Measurements from ENCODE around the gene TOP2A.
"Not testable (repeated sequence)": the region's sequence is repeated elsewhere in the genome, so short reads cannot be mapped to it uniquely, and the experiment has no call there.

Gene TOP2A

DNA sequence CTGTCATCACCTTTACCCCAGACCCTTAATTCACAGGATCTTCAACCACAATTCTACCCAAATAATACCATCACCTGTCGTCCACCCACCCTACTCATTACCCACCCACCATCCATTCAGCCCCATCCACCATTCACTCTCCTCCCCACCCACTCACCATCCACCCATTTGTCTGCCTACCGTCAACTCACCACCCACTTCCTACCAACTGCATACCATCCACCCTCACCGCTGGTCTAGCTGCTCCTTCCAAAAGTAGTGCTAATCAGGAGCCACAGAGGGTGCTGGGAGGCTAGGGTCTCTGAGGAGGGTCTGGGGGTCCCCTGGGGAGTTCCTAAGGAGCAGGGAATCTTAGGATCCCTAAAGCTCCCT, 13.5 kb upstream of the TOP2A start:
- DNase-seq = no peak

DNA sequence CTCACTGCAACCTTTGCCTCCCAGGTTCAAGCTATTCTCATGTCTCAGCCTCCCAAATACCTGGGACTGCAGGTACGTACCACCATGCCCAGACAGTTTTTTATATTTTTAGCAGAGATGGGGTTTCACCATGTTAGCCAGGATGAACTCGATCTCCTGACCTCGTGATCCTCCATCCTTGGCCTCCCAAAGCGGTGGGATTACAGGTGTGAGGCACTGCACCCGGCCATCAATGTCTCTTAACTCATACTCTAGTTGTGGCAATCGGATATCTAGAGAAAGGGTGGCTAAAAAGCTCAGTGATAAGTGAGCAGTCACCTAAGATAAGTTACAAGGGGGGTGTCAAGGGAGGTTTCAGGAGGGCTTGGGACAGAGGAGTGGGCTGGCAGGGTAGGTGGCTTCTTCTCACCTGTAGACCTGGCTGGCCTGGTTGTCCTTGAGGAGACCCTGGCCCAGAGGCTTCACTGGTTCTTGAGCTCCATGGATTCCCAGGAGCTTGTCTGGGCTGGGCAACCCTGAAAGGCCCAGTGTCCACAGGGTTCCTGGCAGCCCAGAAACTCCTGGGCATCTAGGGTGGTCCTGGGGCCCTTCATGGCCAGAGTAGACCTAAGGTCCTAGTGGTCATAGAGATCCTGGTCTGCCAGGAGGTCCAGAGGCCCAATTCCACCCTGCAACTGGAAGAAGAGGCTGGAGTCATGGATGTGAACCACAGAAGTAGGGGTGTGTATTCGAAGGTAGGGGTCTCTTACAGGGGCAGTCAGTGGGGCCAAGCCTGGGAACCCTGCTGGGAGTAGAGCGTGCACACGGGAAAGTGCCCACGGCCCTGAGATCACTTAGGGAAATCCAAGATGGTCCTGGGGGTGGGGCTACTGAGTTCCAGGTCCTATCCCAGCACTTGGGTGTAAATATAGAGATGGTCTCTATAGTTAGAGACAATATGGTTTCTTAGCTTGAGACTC, 12.9 kb upstream of the TOP2A start:
- DNase-seq = no peak

DNA sequence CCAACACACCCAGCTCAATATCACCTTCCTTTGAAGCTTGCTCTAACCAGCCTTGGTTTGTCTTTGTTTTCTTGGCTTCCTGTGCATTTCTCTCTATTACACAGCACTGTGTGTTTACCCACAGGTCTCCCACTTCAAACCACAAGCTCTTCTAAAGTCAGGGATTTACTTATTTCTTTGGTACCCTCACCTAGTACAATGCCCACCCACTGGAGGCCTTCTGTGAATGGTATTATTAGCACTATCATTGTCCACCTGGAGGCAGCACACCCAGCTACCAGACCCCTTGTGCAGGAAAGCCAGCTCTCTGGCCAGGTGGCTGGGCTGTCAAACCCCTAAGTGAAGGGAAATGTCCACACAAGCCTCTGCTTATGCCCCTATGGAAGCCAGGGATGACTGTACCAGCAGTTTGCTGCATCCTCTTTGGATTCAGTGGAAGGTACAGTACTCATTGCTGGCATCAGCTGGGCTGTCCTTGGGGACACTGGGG, 9.4 kb upstream of the TOP2A start:
- no peak for DNase-seq

DNA sequence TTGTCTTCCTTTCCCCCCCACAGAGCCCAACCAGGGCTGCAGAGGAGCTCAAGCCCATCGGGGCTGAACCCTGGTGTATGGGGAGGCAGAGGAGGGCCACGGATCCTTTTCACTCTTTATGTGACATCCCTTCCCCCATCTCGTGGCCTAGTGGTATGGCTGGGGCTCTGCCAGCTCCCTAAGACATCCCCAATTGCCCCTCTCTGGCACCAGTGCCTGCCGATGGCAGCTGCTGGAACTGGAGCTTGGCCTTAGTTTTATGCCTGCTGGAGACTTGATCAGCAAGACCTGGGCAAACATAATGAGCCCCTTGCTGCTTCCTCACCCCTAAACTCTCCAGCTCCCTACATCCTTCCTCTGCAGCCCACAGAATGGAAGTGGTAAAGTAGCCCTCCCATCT, 8.0 kb upstream of the TOP2A start:
- no peak for DNase-seq

DNA sequence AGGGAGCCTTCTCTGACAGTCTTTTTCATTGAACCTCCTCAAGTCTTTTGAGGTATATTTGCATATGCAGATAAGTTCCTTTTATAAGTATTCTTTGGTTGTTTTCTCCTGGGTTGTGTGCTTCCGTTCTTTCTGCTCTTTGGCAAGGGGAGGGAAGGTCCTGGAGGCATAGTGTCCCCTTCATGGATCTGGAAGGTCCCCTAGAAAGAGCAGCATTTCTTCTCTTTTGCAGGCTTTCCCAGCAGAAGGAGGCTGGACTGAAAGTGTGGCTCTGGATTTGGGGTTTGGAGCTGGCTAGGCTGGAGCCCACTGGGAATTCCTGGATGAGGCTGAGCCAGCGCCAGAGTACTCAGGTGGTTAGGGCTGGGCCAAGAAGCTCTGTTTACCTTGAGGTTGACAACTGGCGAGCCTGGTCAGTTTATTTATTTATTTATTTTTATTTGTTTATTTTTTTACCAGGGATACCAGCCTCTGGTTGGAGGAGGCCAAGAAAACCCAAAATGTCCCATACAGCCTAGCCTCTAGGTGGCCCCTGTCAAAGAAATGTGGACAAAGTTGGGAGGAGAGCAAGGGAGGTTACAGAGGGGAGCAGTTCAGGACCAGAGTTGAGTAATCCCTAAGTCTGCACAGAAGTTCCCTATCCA, 5.4 kb upstream of the TOP2A start:
- peak in 1 of 2 experiments; percentile 29 for DNase-seq

DNA sequence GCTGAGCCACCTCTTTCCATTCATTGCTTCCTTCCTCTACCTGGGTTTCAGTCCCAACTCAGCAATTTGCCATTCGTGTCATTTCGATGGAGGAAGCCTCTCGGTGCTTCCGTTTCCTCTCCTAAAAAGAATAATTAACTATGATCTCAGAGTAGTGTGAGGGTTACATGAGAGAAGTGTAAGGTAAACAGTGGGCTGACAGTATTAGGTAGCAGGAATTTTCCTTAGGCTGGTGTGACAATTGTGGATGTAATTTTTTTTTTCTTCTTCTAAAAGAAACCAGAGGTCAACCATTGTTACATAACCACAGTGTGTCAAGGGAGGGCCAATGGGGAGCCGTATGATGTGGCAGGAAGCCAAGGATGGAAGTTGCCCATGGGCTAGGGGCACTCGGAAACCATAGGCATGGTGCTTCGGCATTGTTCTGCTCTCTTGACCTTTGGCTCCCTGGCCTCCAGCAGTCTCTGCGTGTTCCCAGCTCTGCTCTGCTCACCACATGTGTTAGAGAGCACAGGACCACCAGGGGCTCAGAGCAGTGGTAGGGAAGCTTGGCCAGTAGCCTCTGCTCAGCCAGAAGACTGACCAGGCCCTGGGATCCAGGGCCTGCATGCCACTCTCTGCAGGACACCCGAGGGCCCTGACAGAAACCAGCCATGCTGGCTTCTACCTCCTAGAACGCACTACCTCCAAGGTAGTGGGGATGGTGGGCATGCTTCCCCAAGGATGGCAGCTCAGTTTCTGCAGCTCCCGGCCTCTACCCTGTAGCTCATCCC, 2.0 kb upstream of the TOP2A start:
- DNase-seq = no peak

DNA sequence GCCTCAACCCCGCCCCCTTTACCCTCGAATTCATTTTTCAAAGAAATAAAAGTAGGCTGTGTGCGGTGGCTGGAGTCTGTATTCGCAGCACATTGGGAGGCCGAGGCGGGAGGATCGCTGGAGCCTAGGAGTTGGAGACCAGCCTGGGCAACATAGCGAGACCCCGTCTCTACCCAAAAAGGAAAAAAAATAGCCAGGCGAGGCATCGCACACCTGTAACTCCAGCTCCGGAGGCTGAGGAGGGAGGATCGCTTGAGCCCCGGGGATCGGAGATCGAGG, 671 bp upstream of the TOP2A start:
- no peak for DNase-seq

DNA sequence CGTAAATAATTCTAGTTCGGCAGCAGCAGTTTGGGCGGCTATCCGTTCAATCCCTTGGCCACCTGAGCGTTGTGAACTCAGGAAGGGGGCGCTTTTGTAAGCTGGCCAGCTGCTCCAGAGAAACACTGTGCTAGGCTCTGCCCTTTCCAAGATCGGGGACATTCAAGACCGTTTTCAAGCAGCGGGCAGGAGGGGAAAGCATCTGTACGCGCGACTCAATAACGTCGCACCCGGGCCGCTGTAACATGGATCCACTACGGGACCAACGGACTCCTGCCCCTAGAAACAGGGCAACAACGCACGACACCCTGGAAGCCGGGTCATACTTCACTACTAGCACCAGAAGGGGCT, 463 bp downstream of the TOP2A start:
- DNase-seq = peak in 1 of 2 experiments; percentile 40

DNA sequence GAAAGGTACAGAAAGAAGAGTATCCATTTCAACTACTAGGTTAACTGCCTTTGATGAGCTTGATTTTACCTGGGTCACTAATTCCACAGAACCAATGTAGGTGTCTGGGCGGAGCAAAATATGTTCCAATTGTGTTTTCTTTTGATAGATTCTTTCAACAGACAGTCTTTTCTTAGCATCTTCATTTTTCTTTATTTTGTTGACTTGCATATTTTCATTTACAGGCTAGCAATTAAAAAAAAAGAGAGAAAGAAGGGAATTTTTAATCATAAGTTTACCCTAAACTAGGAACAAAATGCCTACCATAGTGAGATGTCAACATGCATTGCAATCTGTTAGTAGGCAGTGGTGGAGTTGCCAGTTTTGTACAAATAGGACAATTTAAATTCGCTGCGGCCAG, 1.0 kb downstream of the TOP2A start:
- no peak for DNase-seq

DNA sequence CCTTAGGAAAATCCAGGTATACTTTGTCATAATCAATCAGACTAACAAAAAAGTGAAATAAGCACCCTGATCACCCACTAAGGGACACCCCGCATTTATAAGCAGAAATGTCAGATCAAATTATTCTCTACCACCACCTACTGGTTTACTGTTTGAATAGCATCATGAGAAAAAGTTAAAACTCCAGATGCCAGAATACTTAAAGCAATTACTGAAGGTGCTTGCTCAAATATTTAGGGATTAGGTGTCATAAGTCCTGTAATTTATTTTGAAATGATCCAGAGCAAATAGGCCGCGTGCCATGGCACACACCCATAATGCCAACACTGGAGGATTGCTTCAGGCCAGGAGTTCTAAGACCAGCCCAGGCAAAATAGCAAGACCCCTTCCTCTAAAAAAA, 2.3 kb downstream of the TOP2A start:
- DNase-seq = peak in 1 of 2 experiments; percentile 50

DNA sequence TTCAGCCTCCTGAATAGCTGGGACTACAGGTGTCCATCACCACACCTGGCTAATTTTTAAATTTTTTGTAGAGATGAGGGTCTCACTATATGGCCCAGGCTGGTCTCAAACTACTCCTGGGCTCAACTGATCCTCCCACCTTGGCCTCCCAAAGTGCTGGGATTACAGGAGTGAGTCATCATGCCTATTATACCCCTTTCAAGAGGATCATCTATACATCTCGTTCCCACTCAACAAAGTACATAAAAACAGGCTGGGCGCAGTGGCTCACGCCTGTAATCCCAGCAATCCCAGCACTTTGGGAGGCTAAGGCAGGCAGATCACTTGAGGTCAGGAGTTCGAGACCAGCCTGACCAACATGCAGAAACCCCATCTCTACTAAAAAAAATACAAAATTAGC, 3.4 kb downstream of the TOP2A start:
- not testable (repeated sequence) for DNase-seq

DNA sequence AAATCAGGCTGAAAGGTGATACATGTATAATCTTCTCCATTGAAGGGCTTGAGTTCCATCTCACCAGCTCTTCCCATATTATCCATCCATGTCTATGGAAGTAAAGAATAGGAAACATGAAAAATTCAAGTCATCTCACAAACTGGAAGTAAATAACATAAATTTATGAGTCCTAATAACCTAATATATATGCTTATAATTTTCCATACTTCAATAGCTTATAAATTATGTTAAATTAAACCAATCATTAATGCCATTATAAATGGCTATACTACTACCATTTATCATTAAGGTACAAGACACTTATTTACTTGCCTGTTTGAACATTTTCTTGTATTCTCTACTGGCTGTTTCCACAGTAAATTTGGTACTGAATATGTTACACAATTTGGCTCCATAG, 4.8 kb downstream of the TOP2A start:
- DNase-seq = no peak

DNA sequence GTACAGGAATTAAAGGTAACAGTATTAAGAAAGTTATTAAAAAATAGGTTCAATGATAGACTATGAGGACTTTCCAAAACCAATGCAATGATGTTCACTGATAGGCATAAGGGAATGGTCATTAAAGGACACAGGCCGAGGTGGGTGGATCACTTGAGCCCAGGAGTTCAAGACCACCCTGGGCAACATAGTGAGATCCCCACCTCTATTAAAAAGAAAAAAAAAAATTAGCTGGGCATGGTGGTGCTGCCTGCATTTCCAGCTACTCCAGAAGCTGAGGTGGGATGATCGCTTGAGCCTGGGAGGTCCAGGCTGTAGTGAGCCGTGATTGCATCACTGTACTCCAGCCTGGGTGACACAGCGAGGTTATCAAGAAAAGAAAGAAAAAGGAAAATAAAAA, 5.9 kb downstream of the TOP2A start:
- no peak for DNase-seq

DNA sequence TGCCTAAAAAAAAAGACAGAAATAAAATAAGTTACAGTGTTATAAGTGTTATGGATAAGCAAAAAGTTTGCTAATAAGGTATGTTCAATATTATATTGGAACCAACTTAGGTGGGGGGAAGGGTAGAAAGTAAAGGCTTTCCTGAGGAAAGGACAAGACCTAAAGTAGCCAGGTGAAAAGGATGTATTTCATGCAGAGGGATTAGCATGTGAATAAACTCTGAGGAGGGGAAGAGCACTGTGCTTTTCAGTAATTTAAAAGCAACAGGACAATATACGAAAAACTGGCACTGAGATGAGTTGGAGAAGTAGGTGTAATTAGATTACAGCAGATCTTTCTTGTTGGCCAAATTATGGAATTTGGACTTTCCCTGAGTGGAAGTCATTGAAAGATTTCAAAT, 7.6 kb downstream of the TOP2A start:
- no peak for DNase-seq

DNA sequence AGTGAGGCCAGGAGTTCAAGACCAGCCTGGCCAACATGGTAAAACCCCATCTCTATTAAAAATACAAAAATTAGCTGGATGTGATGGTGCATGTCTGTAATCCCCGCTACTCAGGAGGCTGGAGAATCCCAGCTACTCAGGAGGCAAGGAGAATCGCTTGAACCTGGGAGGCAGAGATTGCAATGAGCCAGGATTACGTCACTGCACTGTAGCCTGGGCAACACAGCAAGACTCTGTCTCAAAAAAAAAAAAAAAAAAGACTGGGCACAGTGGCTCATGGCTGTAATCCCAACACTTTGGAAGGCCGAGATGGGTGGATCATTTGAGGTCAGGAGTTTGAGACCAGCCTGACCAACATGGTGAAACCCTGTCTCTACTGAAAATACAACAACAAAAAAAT, 8.2 kb downstream of the TOP2A start:
- DNase-seq = not testable (repeated sequence)

DNA sequence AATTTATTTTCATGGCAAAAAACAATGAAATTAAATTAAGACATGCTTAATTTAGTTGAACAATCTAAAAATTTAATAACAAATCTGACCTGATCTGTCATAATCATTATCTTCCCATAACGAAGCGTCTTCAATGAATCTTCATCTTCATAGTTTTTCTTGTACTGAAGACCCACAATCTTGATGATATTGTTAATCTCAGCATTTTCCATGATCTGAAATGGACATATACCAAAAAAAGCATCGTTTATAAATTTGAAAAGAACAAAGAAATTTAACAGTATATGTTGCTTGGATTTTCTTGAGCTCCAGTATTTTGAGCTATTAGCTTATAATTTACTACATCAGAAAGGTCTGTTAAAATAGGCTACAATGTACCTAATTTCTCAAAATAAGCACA, 10.2 kb downstream of the TOP2A start:
- no peak for DNase-seq

DNA sequence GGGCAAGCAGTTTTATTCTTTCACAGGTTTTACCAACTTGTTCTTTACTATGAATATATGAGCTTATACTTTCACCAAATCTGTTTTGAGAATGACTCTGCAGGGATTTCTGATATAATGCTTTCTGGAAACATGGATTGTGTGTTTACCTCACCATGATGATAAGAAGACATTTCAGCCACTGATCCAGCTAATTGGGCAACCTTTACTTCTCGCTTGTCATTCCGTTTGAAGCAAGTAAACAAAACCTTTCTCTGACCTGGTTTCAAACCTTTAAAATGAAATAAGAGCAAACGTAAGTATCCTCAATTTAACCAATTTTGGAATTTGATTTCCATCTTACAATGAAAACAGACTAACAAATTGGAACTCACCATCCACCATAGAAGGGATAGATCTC, 13.7 kb downstream of the TOP2A start:
- DNase-seq = no peak

DNA sequence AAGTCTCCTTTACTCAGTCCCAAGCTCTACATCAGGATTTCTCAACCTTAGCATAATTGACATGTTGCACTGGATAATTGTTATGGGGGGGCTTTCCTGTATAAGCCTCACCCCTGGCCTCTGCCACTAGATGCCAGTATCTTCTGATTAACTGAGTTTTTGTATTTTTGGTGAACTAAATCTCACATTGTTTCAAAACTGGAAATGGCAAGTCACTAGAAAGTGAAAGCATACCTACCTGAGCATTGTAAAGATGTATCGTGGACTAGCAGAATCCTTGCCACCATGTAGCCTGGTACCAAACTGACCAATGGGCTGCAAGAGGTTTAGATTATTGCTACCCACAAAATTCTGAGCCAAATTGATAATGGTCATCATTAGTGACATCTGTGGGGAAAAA, 15.0 kb downstream of the TOP2A start:
- no peak for DNase-seq

DNA sequence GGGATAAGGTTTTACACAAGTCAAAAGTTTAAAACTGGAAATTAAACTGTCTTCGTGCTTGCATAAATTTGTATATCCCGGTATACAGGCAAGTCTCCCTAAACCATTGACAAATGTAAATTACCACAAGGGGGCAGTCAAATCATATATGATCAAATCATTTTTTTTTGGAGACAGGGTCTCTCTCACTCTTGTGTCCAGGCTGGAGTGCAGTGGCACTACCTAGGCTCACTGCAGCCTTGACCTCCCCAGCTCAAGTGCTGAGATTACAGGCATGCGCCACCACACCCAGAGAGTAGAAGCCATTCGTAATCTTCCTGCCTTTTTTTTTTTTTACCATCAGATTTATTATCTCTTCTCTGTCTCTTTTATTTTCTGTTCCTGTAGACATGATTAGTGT, 18.5 kb downstream of the TOP2A start:
- DNase-seq = peak in 1 of 2 experiments; percentile 53

DNA sequence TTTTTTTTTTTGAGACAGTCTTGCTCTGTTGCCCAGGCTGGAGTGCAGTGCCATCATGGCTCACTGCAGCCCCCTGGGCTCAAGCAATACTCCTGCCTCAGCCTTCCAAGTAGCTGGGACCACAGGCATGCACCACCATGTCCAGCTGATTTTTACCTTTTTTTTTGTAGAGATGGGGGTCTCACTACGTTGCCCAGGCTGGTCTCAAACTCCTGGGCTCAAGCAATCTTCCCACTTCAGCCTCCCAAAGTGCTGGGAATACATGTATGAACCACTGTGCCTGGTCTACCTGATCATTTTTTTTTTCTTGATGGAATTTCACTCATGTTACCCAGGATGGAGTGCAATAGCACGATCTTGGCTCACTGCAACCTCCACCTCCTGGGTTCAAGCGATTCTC, 31.1 kb downstream of the TOP2A start:
- not testable (repeated sequence) for DNase-seq

DNA sequence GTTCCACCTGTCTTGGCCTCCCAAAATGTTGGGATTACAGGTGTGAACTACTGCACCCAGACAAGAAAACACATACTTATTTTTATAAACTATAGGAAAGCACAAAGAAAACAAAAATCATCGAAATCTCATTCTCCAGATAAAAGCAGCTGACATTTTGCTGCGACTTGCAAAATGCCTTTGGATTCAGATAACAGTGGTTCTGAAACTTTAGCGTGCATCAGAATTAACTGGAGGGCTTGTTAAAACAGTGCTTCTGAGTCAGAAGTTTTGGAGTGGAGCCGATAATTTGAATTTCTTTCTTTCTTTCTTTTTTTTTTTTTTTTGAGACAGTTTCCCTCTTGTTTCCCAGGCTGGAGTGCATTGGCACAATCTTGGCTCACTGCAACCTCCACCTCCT, 35.4 kb downstream of the TOP2A start:
- DNase-seq = no peak

DNA sequence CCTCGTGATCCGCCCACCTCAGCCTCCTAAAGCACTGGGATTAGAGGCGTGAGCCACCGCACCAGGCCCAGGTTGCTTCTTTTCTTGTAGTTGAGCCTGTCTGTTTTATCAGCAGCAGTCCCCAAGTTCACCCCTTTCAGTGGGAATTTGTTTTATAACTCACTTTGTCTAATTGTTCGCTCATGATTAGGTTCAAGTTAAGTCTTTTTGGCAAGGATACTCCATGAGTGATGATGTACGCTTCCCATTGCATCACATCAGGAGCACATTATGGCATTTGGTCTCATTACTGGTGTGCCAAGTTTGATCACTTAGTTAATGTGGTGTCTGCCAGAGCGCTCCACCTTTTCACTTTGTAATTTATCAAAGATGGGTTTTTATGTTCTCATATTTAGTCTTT, 38.7 kb downstream of the TOP2A start:
- no peak for DNase-seq

DNA sequence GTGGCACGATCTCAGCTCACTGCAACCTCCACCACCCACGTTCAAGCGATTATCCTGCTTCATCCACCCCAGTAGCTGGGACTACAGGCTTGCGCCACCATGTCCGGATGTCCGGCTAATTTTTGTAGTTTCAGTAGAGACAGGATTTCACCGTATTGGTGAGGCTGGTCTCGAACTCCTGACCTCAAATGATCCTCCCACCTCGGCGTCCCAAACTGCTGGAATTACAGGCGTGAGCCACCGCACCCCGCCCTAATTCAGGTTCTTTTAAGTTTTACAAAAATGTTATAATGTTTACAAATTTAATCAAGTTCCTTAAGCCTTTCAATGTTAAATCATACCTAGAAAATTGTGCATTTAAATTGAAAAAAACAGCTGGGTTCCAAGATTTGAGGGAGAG, 39.9 kb downstream of the TOP2A start:
- no peak for DNase-seq

DNA sequence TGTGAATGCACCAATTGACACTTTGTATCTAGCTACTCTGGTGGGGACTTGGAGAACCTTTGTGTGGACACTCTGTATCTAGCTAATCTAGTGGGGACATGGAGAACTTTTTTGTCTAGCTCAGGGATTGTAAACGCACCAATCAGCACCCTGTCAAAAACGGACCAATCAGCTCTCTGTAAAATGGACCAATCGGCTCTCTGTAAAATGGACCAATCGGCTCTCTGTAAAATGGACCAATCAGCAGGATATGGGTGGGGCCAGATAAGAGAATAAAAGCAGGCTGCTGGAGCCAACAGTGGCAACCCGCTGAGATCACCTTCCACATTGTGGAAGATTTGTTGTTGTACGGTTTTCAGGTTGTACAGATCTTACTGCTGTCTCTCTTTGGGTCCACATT, 41.2 kb downstream of the TOP2A start:
- not testable (repeated sequence) for DNase-seq

Measured in SW 1271 (cell line).